Measurements from ENCODE around the gene TBCK.

DNA sequence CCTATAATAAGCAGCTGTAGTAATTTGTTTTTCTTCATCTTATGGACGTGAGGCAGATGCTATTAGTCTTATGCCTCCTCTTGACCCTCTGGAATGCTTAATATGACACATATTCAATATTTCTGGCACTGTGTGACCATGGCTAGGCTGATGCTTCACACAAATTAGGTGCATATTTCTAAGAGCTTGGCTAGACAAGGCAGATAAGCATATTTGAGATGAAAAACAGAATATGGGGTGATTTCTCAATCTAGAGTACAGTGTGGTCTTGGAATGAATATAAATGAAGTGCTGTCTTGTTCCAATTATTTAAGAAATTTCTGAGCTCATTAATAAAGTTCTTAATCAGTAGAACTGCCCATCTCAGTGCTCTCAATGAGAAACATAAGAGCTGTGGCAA lies 264.5 kb downstream of the TBCK start:
- TF ChIP-seq CTCF (IDR thresholded peaks at IDR 0.05): no peak
- TF ChIP-seq EZH2 (IDR thresholded peaks at IDR 0.05; ENCODE audit: borderline replicate concordance, insufficient read depth, low read depth, low read length, poor library complexity, severe bottlenecking): no peak

All from B cell (primary cell).